Activated CD8-positive, alpha-beta T cell treated with anti-CD3 and anti-CD28 coated beads, Interleukin-2, amount 10 ng/mL, durations not matched to agents 7 days and 5 days (primary cell): ENCODE data around the gene BUD13. TPM values are rescaled to one million over a fixed set of nuclear protein-coding genes. Genes with fewer than 3 reads are reported as not detected.
"Not testable (repeated sequence)": the region's sequence is repeated elsewhere in the genome, so short reads cannot be mapped to it uniquely, and the experiment has no call there.

Experiments
- ATAC-seq: fragments of 150-1000 bp; cut with Tn5 transposase; one replicate; pipeline ENCODE4 v1.10.0; 2021; ENCODE audit warnings: moderate library complexity
- CTCF ChIA-PET: fragments of 350-600 bp; sonication (Branson Sonifier 250); formaldehyde crosslinking; loops from one replicate; lab custom pipeline; 2021; ENCODE audit warnings: antibody characterized with exemption; lab: Charles Lee
- POLR2A ChIA-PET: fragments of 350-600 bp; sonication (Branson Sonifier 250); formaldehyde crosslinking; loops from one replicate; lab custom pipeline; 2021; ENCODE audit warnings: antibody characterized with exemption; lab: Charles Lee
- DNase-seq: peaks from one replicate; pipeline ENCODE4 v3.0.0-alpha.2; 2020
- H3K27ac Mint-ChIP-seq: one replicate; pipeline ENCODE4 v1.8.0; 2021; ENCODE audit warnings: mild to moderate bottlenecking, mixed read lengths
- H3K27me3 Mint-ChIP-seq: one replicate; pipeline ENCODE4 v1.8.0; 2021; ENCODE audit warnings: low read depth, mixed read lengths
- H3K36me3 Mint-ChIP-seq: one replicate; pipeline ENCODE4 v1.8.0; 2021; ENCODE audit warnings: low read depth, mixed read lengths
- H3K4me1 Mint-ChIP-seq: one replicate; pipeline ENCODE4 v1.8.0; 2021; ENCODE audit warnings: low read depth, mixed read lengths
- H3K4me3 Mint-ChIP-seq: one replicate; pipeline ENCODE4 v1.8.0; 2021; ENCODE audit warnings: mild to moderate bottlenecking, mixed read lengths
- H3K9me3 Mint-ChIP-seq: one replicate; pipeline ENCODE4 v1.8.0; 2022; ENCODE audit warnings: mixed read lengths; ENCODE audit not compliant: insufficient read depth
- total RNA-seq, 2 experiments: library from RNA; stranded (reverse); gene quantifications; one replicate each; pipeline ENCODE4 v1.2.3, GENCODE V29; 2021

Gene BUD13
- total RNA-seq, 2 experiments from 2014 or later: 36.3 to 39.5 TPM

- H3K9me3 Mint-ChIP-seq: no peaks in the 10 kb centered on the region
- ChIA-PET CTCF (interaction anchor here (3.1 kb wide), 1 partner anchor 13 kb away, joined by 19 read pairs; the partner anchor contains the start of gene APOA5), POLR2A (interaction anchor here (1.7 kb wide), 1 partner anchor 9 kb away, joined by 4 read pairs; the partner anchor contains the start of gene ZPR1)
- H3K27ac Mint-ChIP-seq: no peak overlapping the region
- peaks cover 45% of the 10 kb centered on the region for H3K4me1 Mint-ChIP-seq
- no peak overlapping the region for H3K4me3 Mint-ChIP-seq
- H3K36me3 Mint-ChIP-seq: peaks cover 70% of the 10 kb centered on the region
- no peak for DNase-seq
- no peak for ATAC-seq
- H3K27me3 Mint-ChIP-seq: no peaks in the 10 kb centered on the region
Measured at GRCh38 chr11:116778556-116778955, 5.8 kb upstream of the BUD13 start.

GRCh38 chr11:116777056-116777455 lies 4.3 kb upstream of the BUD13 start:
- ChIA-PET POLR2A (interaction anchor here (1.7 kb wide), 1 partner anchor 10 kb away, joined by 4 read pairs; the partner anchor contains the start of gene ZPR1), CTCF (interaction anchor here (1.4 kb wide), 1 partner anchor 59 kb away, joined by 8 read pairs; no protein-coding TSS in a partner anchor)
- H3K27ac Mint-ChIP-seq: no peak overlapping the region
- no peaks in the 10 kb centered on the region for H3K9me3 Mint-ChIP-seq
- H3K27me3 Mint-ChIP-seq: no peaks in the 10 kb centered on the region
- peaks cover 58% of the 10 kb centered on the region for H3K36me3 Mint-ChIP-seq
- ATAC-seq (no peak), DNase-seq (no peak)
- H3K4me3 Mint-ChIP-seq: no peak overlapping the region
- H3K4me1 Mint-ChIP-seq: peaks cover 33% of the 10 kb centered on the region

DNA sequence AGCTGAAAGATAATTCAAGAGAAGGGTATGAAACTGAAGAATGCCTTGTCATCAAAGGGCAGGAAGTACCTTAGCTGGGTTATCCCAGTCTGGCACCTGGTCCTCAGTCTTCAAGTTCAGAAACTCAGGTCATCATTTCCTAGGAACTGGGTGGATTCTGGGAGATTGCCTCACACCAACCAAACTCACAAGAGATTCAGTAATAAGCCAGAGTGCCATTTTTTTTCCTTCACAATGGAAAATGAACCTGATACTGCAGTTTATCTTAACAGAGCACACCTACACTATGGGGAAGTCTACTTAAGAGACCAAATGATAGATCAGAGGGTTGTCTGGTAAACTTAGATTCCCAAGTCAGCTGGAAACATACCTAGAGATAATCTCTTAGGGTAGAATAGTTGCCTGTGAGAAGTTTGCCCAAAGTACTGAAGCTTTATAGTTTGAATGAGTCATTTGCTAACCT lies 3.8 kb upstream of the BUD13 start:
- ChIA-PET POLR2A (interaction anchor here (1.0 kb wide), 1 partner anchor 10 kb away, joined by 5 read pairs; no protein-coding TSS in a partner anchor), CTCF (interaction anchor here (1.0 to 3.7 kb wide), 3 partner anchors 10 to 59 kb away, joined by 3 to 20 read pairs (median 8); partner anchors contain the start of genes APOA5 and ZPR1)
- no peaks in the 10 kb centered on the region for H3K27me3 Mint-ChIP-seq
- peaks cover 37% of the 10 kb centered on the region for H3K4me1 Mint-ChIP-seq
- no peak overlapping the region for H3K4me3 Mint-ChIP-seq
- peaks cover 54% of the 10 kb centered on the region for H3K36me3 Mint-ChIP-seq
- H3K9me3 Mint-ChIP-seq: no peaks in the 10 kb centered on the region
- ATAC-seq (no peak), DNase-seq (no peak)
- H3K27ac Mint-ChIP-seq: no peak overlapping the region

DNA sequence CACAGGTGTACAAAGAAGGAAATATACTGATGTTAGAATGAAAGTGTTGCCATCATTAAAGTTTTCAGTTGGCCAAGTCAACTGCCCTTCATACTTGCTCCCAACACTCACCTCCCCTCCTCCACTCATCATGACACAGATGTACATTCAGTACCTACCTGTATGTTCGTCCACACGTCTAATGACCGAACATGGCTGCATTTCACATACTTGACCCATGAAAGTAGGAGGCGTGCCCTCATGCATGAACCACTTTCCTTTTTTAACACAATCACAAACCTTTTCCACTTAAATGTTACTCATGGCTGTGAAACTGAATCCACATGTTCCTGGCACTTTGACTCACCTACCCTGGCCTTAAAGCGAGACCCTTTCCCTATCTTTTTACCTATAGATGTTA lies 3.2 kb upstream of the BUD13 start:
- Mint-ChIP-seq H3K27me3 (no peaks in the 10 kb centered on the region), H3K4me3 (no peak overlapping the region), H3K9me3 (no peaks in the 10 kb centered on the region), H3K27ac (no peak overlapping the region), H3K36me3 (peaks cover 49% of the 10 kb centered on the region), H3K4me1 (peaks cover 40% of the 10 kb centered on the region)
- ChIA-PET POLR2A (interaction anchor here (1.0 kb wide), 1 partner anchor 11 kb away, joined by 5 read pairs; no protein-coding TSS in a partner anchor), CTCF (interaction anchor here (1.0 to 3.7 kb wide), 3 partner anchors 11 to 60 kb away, joined by 3 to 20 read pairs (median 8); partner anchors contain the start of genes APOA5 and ZPR1)
- ATAC-seq (no peak), DNase-seq (no peak)

GRCh38 chr11:116774661-116775060 lies 1.9 kb upstream of the BUD13 start:
- peaks cover 41% of the 10 kb centered on the region for H3K4me1 Mint-ChIP-seq
- ATAC-seq (no peak), DNase-seq (no peak)
- H3K4me3 Mint-ChIP-seq: no peak overlapping the region
- ChIA-PET POLR2A (interaction anchor here (0.8 to 3.9 kb wide), 4 partner anchors 9 to 369 kb away, joined by 3 to 44 read pairs (median 6); partner anchors contain the start of genes PAFAH1B2 and ZPR1), CTCF (interaction anchor here (1.1 to 4.8 kb wide), 5 partner anchors 8 to 61 kb away, joined by 3 to 28 read pairs (median 10); partner anchors contain the start of genes APOA5 and ZPR1)
- H3K27ac Mint-ChIP-seq: peak overlapping the region; percentile 30
- no peaks in the 10 kb centered on the region for H3K27me3 Mint-ChIP-seq
- H3K36me3 Mint-ChIP-seq: peaks cover 47% of the 10 kb centered on the region
- H3K9me3 Mint-ChIP-seq: no peaks in the 10 kb centered on the region

GRCh38 chr11:116773203-116774097 lies 663 bp upstream of the BUD13 start:
- Mint-ChIP-seq H3K9me3 (no peaks in the 10 kb centered on the region), H3K4me3 (peak overlapping the region; percentile 97), H3K4me1 (peaks cover 48% of the 10 kb centered on the region), H3K36me3 (peaks cover 42% of the 10 kb centered on the region), H3K27ac (peak overlapping the region; percentile 97), H3K27me3 (no peaks in the 10 kb centered on the region)
- no peak for DNase-seq
- ATAC-seq: peak; percentile 48
- POLR2A ChIA-PET: interaction anchor here (1.0 to 3.9 kb wide), 4 partner anchors 14 to 80 kb away, joined by 3 to 44 read pairs (median 6); partner anchors contain the start of gene ZPR1
- CTCF ChIA-PET: interaction anchor here (0.8 to 4.8 kb wide), 5 partner anchors 10 to 63 kb away, joined by 3 to 28 read pairs (median 10); partner anchors contain the start of genes APOA5 and ZPR1

DNA sequence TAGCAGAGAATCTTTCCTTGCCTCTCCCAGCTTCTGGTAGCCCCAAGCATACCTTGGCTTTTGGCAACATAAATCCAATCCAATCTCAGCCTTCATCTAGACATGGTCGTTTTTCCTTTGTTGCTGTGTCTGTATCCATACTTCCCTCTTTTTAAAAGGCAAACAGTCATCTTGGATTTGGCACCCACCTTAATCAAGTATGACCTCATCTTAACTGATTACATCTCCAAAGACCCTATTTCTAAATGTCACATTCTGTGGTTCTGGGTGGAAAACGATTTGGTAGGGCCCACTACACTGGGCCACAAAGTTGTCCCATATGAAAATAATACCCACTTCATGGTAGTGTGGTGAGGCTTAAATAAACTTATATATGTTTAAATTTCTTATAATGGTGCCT lies 852 bp downstream of the BUD13 start:
- Mint-ChIP-seq H3K36me3 (peaks cover 35% of the 10 kb centered on the region), H3K27ac (peak overlapping the region; percentile 97), H3K9me3 (no peaks in the 10 kb centered on the region), H3K4me3 (peak overlapping the region; percentile 97), H3K4me1 (peaks cover 45% of the 10 kb centered on the region), H3K27me3 (no peaks in the 10 kb centered on the region)
- no peak for ATAC-seq
- ChIA-PET POLR2A (interaction anchor here (1.0 to 3.9 kb wide), 5 partner anchors 13 to 64 kb away, joined by 3 to 44 read pairs (median 5); partner anchors contain the start of gene ZPR1), CTCF (interaction anchor here (1.6 to 4.8 kb wide), 2 partner anchors 19 to 64 kb away, joined by 9 to 28 read pairs; partner anchors contain the start of gene APOA5)
- DNase-seq: no peak

GRCh38 chr11:116762132-116762531 lies 10.7 kb downstream of the BUD13 start:
- CTCF ChIA-PET: interaction anchor here (2.7 kb wide), 1 partner anchor 19 kb away, joined by 9 read pairs; no protein-coding TSS in a partner anchor
- H3K4me1 Mint-ChIP-seq: no peaks in the 10 kb centered on the region
- no peak overlapping the region for H3K4me3 Mint-ChIP-seq
- H3K9me3 Mint-ChIP-seq: no peaks in the 10 kb centered on the region
- H3K27ac Mint-ChIP-seq: no peak overlapping the region
- POLR2A ChIA-PET: no interaction called here
- ATAC-seq (no peak), DNase-seq (no peak)
- peaks cover 59% of the 10 kb centered on the region for H3K36me3 Mint-ChIP-seq
- H3K27me3 Mint-ChIP-seq: no peaks in the 10 kb centered on the region

DNA sequence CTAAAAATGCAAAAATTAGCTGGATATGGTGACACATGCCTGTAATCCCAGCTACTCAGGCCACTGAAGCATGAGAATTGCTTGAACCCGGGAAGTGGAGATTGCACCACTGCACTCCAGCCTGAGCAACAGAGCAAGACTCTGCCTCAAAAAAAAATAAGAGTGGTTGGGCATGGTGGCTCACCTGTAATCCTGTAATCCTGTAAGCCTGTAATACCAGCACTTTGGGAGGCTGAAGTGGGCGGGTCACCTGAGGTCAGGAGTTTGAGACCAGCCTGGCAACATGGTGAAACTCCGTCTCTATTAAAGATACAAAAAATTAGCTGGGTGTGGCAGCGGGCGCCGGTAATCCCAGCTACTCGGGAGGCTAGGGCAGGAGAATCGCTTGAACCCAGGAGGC lies 16.7 kb downstream of the BUD13 start:
- H3K4me3 Mint-ChIP-seq, H3K27ac Mint-ChIP-seq, DNase-seq, H3K9me3 Mint-ChIP-seq, H3K4me1 Mint-ChIP-seq, H3K27me3 Mint-ChIP-seq, POLR2A ChIA-PET, ATAC-seq: not testable (repeated sequence)
- CTCF ChIA-PET: interaction anchor here (1.6 to 6.1 kb wide), 2 partner anchors 10 to 13 kb away, joined by 3 to 32 read pairs; no protein-coding TSS in a partner anchor
- peaks cover 58% of the 10 kb centered on the region for H3K36me3 Mint-ChIP-seq

DNA sequence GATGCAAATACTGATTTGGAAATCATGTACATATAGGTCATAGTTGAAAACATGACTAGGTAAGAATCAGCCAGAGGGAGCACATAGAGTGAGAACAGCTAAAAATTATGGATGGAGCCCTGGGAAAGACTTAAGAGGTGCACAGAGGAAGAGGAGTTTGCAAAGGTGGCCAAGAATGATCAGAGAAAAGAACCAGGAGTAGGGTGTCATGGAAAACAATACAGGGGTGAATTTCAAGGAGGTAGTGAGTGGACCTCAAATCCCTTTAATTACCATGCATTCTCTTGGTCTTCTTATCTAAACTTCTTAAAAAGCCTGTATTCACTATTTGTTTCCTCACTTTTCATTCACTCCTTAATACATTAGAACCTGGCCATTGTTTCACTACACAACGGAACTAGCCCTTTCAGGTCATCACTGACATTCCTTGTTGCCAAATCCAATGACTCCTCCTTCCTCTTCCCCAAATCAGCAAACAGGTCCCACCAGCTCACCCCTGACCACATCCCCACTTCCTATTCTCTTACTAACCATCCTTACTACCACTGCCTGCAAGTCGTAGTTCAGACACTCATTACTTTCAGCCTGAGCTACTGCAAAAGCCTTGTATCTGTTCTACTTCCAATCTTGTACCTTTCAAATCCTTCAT lies 22.6 kb downstream of the BUD13 start:
- no peaks in the 10 kb centered on the region for H3K4me1 Mint-ChIP-seq
- ChIA-PET POLR2A (interaction anchor here (1.8 kb wide), 1 partner anchor 22 kb away, joined by 6 read pairs; no protein-coding TSS in a partner anchor), CTCF (interaction anchor here (0.7 to 6.1 kb wide), 4 partner anchors 7 to 86 kb away, joined by 3 to 32 read pairs (median 4); partner anchors contain the start of gene APOA5)
- no peak overlapping the region for H3K4me3 Mint-ChIP-seq
- DNase-seq (no peak), ATAC-seq (no peak)
- no peaks in the 10 kb centered on the region for H3K27me3 Mint-ChIP-seq
- H3K36me3 Mint-ChIP-seq: peaks cover 39% of the 10 kb centered on the region
- H3K27ac Mint-ChIP-seq: no peak overlapping the region
- no peaks in the 10 kb centered on the region for H3K9me3 Mint-ChIP-seq
